Nucleus accumbens (tissue), 56 donors: ENCODE measurements around the gene AIPL1.

ENCODE experiments used
- DNase-seq, 56 donors: peaks; one replicate each; lab custom pipeline; 2025; lab: John Stamatoyannopoulos, UW

The AIPL1 gene

GRCh38 chr17:6452471-6453266 lies 17.7 kb upstream of the AIPL1 start:
- DNase-seq = no peak

DNA sequence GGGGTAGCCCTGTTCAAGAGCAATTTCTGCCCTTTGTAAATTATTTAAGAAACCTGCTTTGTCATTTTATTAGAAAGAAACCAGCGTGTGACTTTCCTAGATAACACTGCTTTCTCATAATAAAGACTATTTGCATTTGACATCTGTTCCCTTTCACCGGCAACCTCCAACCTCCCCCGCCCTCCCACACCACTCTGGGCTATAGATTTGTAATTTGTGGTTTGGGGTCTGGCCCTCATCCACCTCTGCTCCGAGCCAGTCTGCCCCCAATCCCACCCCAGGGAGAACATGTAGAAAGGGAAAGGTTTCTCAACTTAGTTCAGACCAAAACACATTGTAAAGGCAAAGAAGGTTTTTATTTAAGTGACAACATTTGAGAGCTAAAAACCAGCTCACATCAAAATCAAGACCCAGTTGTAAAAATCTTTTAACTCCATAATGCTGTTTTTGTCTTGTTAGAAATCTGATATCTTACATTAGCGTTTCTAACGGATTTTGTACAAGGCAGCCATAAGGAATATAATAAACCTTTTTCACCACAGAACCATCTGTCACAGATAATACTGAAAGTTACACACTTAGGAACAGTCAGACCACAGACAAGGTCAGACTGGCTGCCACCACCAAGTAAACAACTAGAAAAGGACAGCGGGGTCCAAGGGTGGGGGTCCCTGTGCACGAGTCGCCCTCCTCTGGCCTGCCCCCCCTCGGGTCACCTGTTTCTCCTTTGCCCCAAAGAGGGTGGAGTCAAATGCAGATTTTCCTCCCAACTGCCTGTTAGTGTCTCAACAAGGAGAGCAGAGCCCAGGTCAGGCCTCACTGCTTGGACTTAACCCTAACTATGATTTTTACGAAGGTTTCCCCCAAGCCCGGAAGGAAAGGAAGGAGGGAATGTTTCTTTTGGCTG lies 16.3 kb upstream of the AIPL1 start:
- DNase-seq = no peak

DNA sequence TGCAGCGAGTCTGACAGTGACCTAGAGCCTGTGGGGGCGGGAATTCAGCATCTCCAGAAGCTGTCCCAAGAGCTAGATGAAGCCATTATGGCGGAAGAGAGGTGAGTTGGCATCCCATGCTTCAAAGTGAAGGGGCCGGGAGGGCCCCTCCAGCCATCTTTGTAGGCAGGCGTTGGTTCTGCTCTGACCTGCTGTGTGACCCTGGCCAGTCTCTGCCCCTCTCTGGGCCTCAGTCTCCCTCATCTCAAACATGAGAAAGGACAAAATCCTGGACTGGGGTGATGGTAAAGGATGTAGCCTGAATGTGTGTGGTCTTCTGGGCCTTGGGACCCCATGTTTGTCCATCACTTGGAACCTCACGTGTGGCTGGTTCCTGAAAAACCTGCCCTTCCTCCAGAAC lies 14.4 kb upstream of the AIPL1 start:
- DNase-seq = no peak

DNA sequence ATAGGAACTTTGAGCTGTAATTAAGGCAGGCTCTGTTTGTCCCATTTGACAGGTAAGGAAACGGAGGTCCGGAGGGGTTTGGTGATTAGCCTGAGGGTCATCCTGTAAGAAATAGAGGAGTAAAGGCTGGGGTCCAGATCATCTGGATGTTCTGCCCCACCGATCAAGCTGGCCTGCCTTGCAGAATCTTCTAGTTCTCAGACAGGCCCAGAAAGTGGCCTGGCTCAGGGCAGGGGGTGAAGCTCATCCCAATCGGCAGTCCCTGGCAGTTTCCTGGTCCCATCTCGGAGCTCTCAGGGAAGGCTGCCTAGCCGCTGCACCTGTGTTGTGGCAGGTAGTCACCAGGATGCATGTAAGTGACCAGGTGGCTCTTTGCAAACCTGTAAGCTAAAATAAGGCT lies 13.6 kb upstream of the AIPL1 start:
- no peak for DNase-seq

DNA sequence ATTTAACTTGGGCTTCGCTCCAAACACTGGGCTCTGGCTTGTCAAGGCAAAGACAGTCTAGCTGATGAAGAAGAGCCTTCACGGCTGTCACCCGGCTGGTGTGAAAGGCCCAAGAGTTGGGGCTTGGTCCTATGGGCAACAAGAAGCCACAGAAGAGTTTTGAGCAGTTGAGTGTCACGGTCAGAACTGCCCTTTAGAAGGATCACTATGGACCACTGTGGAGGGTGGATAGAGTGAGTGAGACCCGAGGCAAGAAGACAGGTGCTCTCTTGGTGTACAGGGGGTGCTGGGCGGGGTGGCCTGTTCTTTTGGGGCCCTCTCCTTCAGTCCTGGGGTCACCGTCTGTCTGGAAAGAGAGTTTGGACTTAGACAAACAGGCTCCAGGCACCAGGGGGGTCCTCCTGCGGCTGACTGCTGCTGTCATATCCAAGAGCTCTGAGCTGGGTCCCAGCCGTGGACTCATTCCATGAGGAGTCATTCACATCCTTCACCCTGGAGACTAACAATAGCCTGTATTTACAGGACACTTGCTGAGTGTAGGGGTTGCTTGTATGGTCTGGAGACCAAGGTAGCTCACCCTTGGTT lies 11.7 kb upstream of the AIPL1 start:
- DNase-seq = no peak

- peak in 1 of 56 donors; percentile 46 for DNase-seq
Measured at GRCh38 chr17:6444571-6445335, 9.8 kb upstream of the AIPL1 start.

DNA sequence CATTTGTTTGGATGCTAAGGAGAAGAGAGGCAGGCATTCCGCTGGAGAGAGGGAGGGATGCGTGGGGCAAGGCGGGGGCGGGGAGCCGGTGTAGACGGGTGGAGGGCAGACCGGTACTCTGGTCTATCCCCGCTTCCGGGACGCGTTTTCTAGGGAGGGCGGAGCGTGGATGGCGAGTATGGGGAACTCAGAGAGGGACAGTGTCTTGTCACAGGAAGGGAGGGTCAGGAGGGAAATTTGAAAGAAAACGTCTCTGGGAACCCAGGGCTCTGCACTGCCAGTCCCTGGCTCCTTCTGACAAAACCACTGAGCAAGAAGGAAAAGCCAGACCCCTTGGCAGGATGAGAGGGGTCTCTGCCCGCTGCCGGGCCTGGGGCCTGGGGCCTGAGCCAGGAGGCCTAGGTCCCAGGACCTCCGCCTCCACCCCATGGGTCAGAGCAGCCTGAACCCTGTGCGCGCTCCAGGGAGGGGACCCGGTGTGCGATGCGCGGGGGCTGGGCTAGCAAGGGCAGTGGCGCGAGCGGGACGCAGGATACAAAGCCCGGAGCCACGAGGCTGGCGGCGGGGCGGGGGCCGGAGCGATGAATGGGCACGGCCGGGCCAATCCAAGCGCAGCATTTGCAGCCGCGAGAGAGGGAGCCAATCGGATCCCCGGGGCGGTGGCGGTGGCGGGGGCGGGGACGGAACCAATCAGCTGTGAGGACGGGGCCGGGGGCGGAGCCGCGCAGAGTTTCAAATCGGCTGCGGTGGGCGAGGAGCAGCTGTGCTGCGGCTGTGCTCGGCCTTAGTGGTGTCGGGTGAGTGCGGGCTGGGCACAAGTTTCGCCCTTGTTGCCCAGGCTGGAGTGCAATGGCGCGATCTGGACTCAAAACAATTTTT lies 9.0 kb upstream of the AIPL1 start, which contains the start of gene PIMREG:
TSS of gene PIMREG (plus strand) at position 764 of the 879 bp plus-strand sequence. CDS start 656 bp downstream, outside the sequence.
- DNase-seq = peak; percentile 61 to 97 (median 89)

DNA sequence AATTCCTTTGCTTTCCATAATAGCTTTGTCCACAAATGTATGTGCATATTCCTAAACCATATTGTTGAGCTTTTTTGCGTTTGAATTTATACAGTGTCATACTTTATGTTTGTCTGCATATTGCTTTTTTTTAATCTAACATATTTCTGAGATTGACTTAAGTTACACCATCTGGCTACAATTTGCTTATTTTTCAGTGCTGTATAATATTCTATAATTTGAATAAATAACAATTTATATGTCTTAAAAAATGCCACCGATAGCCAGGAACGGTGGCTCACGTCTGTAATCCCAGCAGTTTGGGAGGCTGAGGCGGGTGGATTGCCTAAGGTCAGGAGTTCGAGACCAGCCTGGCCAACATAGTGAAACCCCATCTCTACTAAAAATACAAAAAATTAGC lies 7.9 kb upstream of the AIPL1 start:
- DNase-seq = no peak

DNA sequence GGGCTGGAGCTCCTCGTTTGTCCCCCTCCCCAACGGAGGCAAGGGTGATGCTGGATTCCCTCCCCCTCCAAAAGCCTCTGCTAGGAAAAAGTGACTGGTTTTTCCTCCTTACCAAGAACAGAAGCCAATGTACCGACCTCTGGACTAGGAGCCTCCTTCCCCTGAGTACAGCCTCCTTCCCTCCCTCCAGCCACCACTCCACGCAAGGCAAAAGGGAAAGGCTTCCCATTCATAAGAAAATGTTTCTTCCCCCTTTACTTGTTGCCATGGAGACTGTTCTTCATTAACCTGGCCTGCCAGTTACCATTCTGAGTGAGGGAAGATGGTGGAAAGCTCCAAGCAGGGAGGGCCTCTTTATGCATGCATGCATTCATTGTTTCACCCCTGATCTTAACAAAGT lies 5.0 kb upstream of the AIPL1 start:
- DNase-seq = no peak

DNA sequence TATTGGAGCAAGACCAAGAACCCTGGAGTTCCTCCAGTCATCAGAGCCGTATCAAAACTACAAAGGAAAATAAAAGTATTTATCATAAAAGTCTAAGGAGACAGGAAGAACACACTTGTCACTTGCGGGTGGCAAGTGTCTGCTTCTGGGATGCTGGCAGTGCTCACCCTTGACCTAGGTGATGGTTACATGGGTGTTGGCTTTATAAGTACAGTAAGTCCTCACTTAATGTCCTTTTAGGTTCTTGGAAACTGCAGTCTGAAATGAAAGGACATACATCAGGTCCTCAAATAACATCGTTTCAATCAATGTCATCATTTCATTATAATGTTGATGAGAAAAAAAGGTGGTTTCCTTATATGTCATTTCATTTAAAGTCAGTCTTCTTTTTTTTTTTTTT lies 3.0 kb upstream of the AIPL1 start:
- DNase-seq = no peak

DNA sequence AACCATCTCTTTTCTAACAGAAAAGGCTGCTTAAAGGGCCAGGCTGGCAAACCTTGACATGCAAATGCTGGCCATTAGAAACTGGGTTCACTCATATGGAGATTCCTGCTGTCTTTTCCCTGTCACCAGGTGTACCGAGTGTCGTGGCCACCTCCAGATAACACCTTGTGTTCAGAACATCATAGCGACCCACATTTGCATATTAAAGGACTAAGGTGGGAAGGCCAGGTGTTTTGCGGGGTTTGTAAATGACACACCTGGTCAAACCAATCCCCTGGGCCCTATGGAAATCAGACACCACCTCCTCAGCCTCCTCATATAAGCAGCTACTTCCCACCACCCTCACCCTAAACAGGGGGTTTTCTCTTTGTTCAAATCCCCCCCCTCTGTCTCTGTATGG lies 2.5 kb upstream of the AIPL1 start:
- DNase-seq = no peak

DNA sequence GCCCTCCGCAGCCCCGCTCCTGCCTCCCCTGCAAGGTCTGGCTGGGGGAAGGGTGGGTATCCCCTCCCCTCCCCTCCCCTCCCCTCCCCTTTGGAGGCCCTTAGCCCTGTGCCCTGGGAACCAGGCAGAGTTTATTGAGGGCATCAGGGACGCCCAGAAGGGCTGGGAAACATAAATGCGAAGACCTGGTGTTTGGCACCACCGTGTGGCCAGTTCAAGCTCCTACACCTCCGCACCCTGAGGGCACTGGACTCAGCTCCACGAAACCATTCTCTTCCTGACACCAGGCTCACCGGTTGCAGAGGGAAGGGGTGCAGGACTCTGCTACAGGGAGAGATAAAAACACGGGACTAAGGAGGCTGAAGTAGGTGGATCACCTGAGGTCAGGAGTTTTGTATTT lies 1.0 kb upstream of the AIPL1 start:
- peak in 37 of 56 donors; percentile 2 to 73 (median 22) for DNase-seq

GRCh38 chr17:6430769-6431168 lies 4.2 kb downstream of the AIPL1 start:
- no peak for DNase-seq

DNA sequence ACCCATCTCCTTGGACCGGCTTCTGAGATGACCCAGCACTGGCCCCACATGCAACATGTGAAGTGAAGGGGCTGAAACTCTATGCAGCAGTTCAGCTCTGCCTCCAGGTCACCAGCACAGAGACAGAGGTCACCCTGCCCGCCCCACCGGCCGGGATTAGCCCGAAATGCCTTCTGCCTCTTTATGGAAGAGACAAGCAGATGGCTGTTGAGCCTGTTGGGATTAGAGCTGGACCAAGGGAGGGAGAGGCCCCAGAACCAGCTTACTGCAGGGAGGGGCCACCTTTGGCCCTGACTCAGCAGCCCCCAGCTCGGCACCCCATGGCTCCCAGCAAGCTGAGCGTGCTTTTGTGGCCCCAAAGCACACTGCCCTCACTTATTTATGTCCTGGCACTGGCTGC lies 5.7 kb downstream of the AIPL1 start:
- no peak for DNase-seq

- DNase-seq = no peak
Measured at GRCh38 chr17:6428207-6428965, 6.5 kb downstream of the AIPL1 start.

- DNase-seq = no peak
Measured at GRCh38 chr17:6427279-6427781, 7.6 kb downstream of the AIPL1 start.

DNA sequence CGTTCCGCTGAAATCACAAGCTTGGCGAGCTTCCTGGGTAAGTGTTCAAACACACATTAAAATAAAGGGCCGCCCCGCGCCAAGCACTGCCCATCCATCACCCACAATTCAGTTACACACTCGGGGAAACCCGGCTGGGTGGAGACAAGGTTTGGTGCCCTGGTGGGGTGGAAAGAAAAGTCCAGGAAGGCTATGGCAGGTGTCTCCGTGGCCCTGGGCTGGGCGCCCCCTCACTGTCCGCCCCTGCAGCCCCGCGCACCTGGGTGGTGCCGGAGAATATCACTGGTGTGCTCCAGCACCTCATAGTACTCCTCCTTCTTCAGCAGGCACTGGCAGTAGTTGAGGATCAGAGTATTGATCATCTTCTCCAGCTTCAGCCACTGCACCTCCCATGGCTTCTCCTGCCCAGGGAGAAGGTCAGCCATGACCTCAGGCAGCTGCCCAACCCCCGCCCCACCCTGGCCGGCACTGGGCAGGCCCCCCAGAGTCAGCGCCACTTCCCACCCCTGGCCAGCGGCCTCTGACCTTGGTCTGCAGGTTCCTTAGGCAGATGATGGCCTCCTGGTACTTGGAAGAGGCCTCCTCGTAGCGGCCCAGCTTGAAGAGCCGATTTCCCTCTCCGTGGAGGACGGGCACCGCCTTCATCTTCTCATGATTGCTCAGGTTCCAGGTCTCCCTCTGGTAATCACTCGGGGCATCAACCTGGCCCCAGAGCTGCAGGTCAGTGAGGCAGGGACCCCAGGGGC lies 8.4 kb downstream of the AIPL1 start:
- DNase-seq = no peak

DNA sequence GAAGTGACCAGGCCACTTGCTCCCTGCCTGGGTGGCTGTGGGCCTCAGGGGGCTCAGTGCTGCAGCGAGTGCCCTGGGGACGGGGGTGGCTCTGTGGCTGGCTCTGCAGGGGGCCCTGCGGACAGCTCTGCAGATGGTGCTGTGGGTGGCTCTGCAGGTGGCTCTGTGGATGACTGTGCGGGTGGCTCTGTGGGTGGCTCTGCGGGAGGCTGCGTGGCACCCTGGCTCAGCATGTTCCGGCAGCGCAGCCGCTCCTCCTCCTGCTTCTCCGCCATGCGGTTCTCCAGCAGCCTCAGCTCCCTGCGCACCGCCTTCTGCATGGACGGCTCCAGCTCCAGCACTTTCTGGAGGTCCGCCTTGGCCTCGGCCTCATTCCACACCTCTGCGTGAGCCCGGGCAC lies 9.5 kb downstream of the AIPL1 start:
- DNase-seq = no peak
